OCI-LY1 (cell line): Measurements from ENCODE around the gene ADK.

Experiments used
- CTCF ChIP-seq: fragments of 200-600 bp; sonication (generic), shearing (Covaris generic); IDR thresholded peaks from 2 replicates; pipeline ENCODE4 v1.5.1; 2017; ENCODE audit warnings: mild to moderate bottlenecking, antibody characterized with exemption, low read length, moderate library complexity, mixed read lengths
- EZH2 ChIP-seq: fragments of 200-600 bp; sonication (generic), shearing (Covaris generic); IDR thresholded peaks from 2 replicates; pipeline ENCODE4 v1.8.0; 2017; ENCODE audit warnings: borderline replicate concordance, mixed run types, mild to moderate bottlenecking, antibody characterized with exemption, low read length, moderate library complexity, mixed read lengths

GRCh38 chr10:74114041-74114448 is 37.0 kb upstream of the ADK start:
- TF ChIP-seq CTCF (no peak), EZH2 (no peak)
